Prostate gland (tissue), 2 donors: ENCODE measurements around the gene MMP15.
A peak's percentile ranks its signal among the peaks of the same experiment; 100 is the strongest.

Experiments
- POLR2A ChIP-seq: fragments of 450-650 bp; IDR thresholded peaks from one replicate; pipeline ENCODE4 v1.6.1; 2016; ENCODE audit warnings: antibody characterized with exemption, mild to moderate bottlenecking
- POLR2AphosphoS5 ChIP-seq: sonication (generic); formaldehyde crosslinking; IDR thresholded peaks from one replicate; pipeline ENCODE4 v1.6.1; 2017; ENCODE audit warnings: antibody characterized with exemption
- TF ChIP-seq, protein P1 (sequence below), 4 experiments: fragments of 200-600 bp in 2 of 4; fragments of 450-650 bp in 2 of 4; sonication (generic) in 2 of 4; IDR thresholded peaks; 1 replicate in 3 of 4; 2 replicates in 1 of 4; pipeline ENCODE4 v1.5.1; 2016 to 2019; ENCODE audit warnings: antibody characterized with exemption in 4 of 4, mild to moderate bottlenecking in 2 of 4, moderate library complexity in 2 of 4

DNA sequence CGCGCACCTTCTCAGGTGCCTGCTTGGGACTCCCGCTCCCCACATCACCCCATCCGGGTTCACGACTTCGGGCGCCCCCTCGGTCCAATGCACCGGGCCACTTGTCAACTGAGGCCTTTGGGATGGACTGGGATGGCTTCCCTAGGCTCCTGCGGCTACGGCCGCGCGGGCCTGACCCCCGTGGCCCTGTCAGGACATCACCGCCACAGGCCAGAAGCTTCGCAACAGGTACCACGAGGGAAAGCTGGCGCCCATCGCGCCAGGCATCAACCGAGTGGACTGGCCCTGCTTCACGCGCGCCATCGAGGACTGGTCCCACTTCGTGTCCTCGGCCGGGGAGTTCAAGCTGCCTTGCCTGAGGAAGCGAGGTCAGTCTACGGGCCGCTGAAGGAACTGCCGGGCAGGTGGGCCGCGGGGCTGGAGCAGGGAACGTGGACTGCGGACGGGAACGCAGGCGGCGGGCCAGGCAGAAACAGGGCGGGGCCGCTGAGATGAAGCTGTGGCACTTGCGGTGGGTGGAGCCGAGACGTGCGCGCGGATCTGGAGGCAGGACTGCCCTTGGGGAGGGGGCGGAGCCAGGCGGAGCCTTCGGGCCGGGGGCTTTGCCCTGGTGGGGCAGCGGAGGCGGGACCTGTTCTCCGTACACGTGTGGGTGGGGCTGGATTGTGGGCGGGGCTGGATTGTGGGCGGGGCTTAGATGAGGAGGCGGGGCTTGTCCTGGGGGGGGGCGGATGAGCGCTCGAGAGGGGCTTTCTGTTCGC is 40.9 kb upstream of the MMP15 start:
- TF ChIP-seq, protein P1, sequence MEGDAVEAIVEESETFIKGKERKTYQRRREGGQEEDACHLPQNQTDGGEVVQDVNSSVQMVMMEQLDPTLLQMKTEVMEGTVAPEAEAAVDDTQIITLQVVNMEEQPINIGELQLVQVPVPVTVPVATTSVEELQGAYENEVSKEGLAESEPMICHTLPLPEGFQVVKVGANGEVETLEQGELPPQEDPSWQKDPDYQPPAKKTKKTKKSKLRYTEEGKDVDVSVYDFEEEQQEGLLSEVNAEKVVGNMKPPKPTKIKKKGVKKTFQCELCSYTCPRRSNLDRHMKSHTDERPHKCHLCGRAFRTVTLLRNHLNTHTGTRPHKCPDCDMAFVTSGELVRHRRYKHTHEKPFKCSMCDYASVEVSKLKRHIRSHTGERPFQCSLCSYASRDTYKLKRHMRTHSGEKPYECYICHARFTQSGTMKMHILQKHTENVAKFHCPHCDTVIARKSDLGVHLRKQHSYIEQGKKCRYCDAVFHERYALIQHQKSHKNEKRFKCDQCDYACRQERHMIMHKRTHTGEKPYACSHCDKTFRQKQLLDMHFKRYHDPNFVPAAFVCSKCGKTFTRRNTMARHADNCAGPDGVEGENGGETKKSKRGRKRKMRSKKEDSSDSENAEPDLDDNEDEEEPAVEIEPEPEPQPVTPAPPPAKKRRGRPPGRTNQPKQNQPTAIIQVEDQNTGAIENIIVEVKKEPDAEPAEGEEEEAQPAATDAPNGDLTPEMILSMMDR (IDR thresholded peaks at IDR 0.05): no peak
- TF ChIP-seq POLR2A (no peak), POLR2AphosphoS5 (peak; percentile 12)
